Kidney capillary endothelial cell (primary cell): ENCODE results near the gene ATXN1L.
"Not testable (repeated sequence)": the region's sequence is repeated elsewhere in the genome, so short reads cannot be mapped to it uniquely, and the experiment has no call there.

ENCODE experiments used
- DNase-seq: peaks from one replicate; pipeline ENCODE4 v3.0.0-alpha.2; 2018; ENCODE audit warnings: low spot score

The ATXN1L gene

DNA sequence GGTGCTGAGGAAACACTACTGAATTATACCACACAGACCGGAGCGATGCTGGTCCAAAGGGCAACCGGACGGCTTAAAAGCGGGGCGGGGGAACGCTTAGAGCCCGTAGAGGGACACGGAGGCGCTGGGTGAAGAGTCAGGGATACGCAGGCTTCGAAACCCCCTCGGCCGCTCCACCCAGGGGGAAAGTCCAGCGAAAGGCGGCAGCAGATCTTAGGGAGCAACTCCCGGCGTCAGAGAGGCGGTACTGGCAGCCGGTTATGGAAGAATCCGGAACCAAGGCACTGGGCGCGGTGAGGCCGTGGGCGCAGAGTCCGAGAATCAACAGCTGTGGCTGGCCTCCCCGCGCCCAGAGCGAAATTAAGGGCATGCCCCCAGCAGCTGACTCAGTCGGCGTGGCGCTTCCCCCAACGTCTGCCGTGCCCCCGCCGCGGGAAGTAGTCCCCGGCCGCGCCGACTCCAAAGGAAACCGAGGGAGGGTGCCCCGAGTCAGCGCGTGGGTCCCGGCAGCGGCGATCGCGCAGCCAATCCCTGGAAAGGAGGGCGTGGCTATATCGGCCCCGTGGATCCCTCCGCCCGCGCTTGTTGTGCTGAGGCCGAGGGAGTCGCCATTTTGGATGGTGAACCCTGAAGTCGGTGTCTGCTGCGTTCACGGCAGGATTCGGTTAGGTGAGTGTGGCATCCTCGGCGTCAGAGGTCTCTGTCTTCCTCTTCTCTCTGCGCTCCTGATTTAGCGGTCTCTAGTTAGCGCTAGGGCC is 49.3 kb downstream of the ATXN1L start, which contains the start of gene IST1:
IST1 (plus strand) TSS at position 611 of the 758 bp plus-strand sequence. CDS start 20,110 bp downstream, outside the sequence.
- peak; percentile 93 for DNase-seq

GRCh38 chr16:71895679-71896365 is 50.0 kb downstream of the ATXN1L start:
- no peak for DNase-seq

GRCh38 chr16:71896764-71897368 is 51.1 kb downstream of the ATXN1L start:
- no peak for DNase-seq

DNA sequence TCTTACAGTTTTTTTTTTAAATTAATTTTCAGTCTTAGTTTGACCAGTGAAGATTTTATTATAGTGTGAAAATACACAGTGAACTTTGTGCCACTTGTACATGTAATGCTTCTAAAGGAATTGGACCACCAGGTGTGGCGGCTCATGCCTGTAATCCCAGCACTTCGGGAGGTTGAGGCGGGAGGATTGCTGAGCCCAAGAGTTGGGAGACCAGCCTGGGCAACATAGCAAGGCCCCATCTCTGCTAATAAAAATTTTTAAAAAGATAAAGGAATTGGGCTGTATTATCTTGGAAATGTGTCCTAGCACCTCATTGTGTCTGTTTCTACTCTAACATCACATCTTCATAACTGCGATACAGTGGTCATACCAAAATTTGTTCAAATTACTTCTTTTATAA is 53.4 kb downstream of the ATXN1L start:
- no peak for DNase-seq

GRCh38 chr16:71902656-71903365 is 57.0 kb downstream of the ATXN1L start:
- no peak for DNase-seq

DNA sequence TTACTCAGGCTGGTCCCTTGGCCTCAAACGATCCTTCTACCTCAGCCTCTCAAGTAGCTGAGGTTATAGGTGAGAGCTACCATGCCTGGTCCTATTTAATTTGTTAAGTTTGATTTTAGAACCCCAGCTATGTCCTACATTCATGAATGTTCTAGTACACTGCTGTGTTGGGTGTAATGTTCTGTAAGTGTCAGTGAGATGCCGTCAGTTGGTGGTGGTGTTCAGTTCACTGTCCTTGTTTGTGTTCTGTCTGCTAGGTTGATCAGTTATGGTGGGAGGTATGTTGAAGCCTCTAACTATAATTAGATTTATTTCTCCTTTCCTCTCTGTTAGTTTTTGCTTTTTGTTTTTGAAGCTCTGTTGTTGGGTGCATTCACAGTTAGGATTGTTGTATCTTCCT is 57.8 kb downstream of the ATXN1L start:
- DNase-seq = no peak

DNA sequence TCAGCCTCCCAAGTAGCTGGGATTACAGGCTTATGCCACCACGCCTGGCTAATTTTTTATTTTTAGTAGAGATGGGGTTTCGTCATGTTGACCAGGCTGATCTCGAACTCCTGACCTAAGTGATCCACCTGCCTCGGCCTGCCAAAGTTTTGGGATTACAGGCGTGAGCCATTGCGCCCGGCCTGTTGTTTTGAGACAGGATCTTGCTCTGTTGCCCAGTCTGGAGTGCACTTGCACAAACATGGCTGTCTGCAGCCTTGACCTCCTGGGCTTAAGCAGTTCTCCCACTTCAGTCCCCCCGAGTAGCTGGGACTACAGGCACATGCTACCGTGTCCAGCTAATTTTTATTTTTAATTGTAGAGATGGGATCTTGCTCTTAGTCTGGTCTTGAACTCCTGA is 58.5 kb downstream of the ATXN1L start:
- DNase-seq = no peak

DNA sequence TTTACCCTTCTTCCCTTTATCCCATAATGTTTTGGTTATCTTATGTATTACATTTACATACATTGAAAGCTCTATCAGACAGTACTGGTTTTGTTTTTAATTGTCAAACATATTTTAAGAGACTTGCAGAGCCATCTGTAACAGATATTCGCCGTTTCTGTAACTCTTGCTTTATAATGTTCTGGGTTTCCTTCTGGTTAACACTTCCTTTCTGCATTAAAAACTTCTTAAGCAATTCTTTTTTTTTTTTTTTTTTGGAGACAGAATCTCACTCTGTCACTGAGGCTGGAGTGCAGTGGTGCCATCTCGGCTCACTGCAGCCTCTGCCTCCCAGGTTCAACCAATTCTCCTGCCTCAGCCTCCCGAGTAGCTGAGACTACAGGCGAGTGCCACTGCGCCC is 60.0 kb downstream of the ATXN1L start:
- not testable (repeated sequence) for DNase-seq
